NCI-H82 treated with DMSO at 0.1 percent for 48 hours (cell line): ENCODE data around the gene ESRRB.

ENCODE experiments used
- DNase-seq: peaks from one replicate; lab custom pipeline; 2025; ENCODE audit not compliant: unreplicated experiment; lab: John Stamatoyannopoulos, UW

The ESRRB gene

DNA sequence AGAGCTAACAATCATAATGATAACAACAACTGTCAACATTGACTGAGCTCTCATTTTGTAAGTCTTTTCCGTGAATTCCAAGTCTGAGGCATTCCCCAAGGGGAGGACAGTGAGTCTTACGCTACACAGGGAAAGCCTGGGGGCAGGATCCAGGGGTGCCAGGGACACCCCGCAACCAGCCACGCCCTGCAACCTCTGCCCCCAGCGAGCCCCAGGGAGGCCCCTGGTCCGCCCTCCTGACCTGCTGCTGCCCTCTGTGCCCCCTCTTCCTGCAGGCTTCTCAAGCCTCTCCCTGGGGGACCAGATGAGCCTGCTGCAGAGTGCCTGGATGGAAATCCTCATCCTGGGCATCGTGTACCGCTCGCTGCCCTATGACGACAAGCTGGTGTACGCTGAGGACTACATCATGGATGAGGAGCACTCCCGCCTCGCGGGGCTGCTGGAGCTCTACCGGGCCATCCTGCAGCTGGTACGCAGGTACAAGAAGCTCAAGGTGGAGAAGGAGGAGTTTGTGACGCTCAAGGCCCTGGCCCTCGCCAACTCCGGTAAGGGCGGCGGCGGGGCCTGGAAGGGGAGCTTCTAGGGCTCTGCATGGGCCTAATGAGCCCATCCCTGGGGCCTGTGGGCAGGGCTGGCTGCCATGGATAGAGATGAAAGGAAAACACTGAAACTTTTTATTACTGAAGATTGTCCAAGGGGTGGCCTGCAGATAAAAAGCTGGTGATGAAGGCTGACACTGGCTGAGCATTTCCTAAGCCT is 115.4 kb downstream of the ESRRB start:
- no peak for DNase-seq

DNA sequence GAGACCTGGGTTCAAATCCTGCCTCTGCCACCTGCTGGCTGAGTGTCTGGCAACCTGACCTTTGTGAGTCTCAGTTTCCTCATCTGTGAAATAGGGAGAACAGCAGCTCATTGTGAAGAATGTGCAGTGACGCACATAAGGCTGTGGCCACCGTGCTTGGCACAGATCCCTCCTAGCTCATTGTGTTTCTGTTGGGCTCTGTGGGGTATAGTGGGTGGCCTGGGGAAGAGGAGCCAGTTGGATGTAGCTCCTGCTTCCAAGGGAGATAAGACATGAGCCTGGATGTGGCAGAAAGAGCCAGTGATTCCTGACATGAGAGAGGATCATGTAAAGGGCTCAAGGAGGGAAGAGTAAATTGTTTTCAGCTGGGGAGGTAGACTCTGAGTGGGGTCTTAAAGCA is 120.0 kb downstream of the ESRRB start:
- no peak for DNase-seq

DNA sequence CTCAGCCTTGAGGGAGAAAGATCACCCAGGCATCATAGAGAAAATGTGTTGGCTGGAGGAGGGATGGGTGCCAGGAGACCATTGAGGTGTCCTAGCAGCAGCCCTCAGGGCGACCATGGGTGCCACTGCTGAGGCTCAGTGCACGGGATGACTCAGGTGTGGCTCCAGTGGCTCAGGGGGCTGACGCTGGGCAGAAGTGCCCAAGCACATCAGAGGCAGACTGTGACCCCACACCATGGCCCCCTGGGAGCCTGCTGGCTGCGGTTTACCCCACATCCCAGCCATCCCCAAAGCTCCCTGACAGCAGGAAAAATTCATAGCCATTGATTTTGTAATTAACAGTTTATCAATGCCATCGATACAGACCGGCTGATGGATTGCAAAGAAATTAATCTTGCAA is 120.7 kb downstream of the ESRRB start:
- no peak for DNase-seq

DNA sequence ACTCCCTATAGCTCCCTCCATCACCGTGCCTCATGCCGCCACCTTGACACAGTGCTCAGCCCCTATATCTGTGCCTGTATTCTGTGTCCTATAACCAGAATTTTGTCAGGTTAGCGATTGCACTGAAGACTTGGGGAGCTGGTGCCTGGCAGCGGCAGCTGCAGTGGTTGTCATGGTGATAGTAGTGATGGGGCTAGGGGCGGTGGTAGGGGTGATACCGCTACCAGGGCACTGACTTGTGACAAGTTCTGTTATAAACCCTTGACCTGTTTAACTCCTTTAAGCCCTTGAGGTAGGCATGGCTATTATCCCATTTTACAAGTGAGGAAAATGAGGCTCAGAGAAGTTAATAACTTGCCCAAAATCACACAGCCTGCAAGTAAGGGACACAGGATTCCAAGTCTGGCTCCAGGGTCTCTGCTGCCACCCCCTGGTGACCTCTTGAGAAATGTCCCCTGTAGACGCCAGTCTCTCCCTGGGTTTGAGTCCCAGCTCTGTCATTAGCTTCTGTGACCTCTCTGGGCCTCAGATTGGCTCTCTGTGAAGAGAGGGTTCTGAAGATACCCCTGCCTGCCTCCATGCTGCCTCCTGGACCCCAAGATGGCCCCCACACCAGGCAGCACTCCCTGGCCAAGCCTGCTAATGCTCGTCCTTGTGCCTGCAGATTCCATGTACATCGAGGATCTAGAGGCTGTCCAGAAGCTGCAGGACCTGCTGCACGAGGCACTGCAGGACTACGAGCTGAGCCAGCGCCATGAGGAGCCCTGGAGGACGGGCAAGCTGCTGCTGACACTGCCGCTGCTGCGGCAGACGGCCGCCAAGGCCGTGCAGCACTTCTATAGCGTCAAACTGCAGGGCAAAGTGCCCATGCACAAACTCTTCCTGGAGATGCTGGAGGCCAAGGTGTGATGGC is 121.9 kb downstream of the ESRRB start:
- no peak for DNase-seq

DNA sequence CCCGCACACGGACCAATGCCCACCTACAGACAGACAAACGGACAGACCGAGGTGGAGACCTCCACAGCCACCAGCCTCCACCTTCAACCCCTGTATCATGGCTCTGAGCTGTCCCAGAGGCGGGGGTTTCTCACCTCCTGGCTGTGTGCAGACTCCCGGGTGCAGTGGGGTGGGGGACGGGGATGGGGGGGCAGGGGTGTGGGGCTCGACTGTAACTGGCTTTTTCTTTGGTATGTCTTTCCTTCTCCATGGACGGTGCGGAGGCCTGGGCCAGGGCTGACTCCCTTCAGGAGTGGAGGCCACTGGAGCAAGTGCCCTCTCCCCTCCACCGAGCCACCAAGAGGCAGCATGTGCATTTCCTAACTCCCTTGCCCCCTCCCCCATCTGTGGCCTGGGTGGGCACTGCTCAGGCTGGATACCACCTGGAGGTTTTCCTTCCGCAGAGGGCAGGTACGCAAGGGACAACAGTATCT is 122.6 kb downstream of the ESRRB start:
- no peak for DNase-seq

DNA sequence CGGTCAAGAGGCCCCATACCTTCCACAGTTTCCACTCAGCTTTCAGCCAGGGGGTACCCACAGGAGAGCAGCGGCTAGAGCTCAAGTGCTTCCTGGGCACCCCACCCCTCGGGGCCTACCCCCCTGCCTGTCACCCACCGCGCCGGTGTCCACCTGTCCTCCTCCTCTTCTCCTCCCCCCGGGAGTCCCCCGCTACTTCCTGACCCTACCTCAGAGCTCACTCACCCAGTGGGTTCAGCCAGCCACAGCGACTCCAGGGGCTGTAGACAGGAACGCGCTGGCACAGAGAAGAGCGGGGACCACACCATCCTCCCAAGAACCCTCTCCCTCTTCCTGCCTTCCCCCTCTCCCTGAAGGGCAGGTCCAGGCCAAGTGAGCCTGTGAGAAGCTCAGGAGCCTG is 123.0 kb downstream of the ESRRB start:
- DNase-seq: no peak

DNA sequence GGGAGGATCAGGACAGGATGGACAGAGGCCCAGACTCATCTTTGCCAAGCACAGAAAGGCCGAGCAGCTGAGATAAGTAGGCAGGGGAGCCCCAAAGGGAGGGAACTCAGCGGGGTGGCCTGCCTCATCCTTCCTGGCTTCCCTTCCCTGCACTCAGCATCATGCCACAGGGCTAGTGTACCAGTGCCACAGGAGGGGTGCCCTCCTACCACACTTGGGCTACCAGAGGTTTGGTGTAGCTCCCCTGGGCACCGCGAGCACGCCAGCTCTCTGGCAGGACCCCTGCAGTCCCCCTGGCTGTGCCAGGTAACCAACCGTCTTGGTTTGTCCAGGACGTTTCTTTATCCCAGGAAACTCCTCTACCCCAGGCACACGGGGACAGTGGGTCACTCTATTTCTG is 123.5 kb downstream of the ESRRB start:
- DNase-seq: no peak

DNA sequence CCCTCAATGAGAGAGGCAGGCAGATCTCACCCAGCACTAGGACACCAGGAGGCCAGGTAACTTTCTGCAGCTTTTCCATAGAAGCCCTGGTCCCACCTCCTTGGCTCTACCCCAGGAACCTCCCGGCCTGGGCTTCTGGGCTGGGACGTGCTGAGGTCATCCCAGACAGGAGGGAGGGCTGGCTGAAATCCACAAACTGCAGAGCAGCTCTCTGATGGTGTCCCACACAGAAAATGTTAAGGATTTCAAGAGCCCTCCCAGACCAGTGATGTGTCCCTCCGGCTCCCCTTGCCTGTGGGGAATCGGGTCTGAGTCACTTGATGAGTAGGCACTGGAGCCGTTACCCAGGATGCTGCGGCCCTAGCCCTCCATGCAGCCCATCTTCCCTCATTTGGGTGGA is 124.1 kb downstream of the ESRRB start:
- no peak for DNase-seq

DNA sequence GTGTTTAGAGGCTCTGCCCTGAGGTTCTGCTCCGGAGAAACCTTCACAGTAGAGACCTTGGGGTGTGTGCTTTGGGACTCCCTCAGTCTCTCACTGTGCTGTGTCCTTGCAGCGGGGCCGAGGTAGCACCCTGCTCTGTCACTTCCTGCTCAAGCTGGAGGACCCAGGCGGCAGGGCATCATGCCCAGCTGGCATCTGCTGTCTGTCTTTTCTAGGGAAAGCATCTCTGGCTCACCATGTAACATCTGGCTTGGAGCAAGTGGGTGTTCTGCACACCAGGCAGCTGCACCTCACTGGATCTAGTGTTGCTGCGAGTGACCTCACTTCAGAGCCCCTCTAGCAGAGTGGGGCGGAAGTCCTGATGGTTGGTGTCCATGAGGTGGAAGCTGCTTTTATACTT is 124.5 kb downstream of the ESRRB start:
- no peak for DNase-seq

DNA sequence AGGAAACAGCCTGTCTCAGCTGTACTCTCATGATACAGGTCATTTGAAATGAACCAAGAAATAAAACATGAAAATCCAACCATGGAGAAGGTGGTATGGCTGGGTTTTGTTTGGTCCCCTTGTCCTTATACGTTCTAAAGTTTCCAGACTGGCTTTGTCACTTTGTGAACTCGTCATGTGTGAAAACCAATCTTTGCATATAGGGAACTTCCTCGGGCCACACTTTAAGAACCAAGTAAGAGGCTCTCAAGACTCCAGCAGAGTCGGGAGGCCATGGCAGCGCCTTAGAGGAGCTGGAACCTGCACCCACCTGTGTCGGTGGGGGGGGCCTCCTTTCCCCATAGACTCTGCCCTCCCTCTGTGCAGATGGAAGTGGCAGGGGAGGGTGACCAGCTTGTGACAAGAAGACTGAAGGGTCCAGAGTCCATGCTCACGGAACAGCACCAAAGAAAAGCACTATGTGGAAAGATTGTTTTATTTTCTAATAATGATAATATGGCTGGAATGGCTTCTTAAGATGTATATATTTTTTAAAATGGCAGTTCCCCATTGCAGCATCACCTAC is 125.3 kb downstream of the ESRRB start:
- DNase-seq: no peak

DNA sequence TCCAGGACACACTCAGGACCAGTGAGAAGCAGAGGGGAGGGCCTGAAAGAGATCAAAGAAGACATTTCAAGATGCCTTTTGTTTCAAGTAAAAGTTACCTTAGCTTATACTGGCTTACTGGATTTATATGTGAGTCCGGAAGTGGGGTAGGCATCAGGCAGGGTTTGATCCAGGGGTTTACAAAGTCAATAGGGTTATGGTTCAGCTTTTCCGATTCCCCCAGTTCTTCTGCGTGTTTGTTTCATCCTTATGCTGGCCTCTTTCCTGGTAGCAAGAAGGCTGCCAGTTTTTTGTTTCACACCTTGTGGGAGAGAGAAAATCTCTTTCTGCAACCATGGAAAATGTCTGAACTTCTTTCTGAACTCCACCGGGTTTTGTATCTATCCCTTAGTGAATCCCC is 126.3 kb downstream of the ESRRB start:
- no peak for DNase-seq

DNA sequence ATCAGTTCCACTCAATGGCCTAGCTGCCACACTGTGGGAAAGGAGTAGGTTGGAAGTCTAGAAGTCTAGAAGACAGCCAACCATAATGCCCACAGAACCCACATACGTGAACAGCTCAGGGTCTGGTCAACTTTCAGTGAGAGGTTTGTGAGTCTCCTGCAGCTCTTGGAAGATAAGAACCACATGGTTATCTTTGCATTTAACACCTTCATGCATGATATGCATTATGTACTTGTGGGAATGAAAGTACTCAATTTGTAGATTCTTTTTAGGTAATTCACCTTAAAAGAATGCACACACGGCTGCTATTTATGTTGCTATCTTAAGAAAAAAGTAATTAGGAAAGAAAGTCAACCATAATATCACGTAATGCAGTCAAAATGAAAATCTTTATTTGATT is 126.7 kb downstream of the ESRRB start:
- no peak for DNase-seq

DNA sequence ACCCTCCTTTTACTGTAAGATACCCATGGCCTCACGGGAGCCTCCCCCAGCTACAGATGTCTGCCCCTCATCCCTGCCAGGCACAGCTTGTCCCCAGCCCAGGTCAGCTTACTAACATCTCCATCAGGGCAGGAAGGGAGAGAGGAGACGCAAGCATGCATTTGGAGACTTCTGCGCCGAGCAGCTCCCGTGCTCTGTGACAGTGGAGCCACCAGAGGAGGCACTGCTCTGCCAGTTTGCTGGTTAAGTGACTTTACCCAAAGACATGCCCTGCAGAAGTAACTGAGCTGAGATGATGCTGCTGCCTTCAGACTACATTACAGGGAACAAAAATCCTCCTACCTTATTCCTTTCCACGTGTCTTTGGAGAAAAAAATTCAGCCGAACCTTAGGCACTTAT is 133.4 kb downstream of the ESRRB start:
- DNase-seq: no peak

DNA sequence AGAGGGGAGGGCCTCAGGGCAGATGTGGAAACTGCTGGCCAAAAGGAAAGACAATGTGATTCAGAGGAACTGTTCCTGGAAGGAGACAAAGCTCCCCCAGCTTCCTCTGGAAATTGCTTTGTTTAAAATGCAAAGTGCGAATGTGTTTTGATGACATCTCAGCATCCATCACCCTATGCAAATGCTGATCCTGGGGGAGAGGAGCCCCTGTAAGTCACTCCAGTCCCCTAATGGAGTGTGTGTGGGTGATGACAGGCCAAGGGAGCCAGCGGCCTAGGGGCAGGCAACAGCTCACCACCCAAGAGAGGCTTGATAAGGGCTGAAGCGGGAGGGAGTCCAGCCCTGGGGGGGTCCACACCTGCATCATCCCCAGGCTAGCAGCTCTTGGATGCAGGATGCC is 134.2 kb downstream of the ESRRB start:
- no peak for DNase-seq

DNA sequence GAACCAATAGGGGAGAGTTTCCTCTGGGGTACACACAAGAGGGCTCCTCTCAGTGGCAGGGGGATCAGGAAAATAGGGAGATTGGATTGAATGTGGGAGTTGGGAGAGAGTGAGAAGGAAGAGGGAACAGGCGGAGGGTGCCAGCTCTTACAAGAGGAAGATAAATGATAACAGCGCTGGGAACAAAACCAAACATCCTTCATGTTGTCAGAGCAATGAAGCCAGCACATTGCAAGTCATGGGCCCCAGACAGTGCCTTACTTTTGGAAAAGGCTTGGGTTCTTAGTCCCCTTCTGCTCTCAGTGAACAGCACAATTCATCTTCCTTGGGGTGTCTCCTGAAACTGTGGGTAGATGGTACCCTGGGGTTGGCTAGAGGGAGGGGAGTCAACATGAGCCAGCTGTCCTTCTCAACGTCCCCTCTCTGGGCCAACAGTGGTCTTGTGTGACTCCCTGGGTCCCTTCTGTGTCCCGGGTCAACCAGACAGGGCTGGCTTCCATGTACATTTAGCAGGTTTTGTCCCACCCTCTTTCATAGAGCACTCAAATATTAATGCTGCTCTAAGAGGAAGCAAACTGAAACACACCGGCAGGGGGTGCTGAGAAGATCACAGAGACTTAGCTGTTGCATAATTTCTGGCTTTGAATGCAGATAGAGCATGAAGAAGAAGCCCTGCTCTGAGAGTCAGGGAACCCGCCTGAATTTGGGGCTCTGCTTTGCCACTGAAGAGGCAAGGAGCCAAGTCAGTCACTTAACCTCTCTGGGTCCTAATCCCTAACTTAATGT is 138.5 kb downstream of the ESRRB start:
- DNase-seq: no peak

DNA sequence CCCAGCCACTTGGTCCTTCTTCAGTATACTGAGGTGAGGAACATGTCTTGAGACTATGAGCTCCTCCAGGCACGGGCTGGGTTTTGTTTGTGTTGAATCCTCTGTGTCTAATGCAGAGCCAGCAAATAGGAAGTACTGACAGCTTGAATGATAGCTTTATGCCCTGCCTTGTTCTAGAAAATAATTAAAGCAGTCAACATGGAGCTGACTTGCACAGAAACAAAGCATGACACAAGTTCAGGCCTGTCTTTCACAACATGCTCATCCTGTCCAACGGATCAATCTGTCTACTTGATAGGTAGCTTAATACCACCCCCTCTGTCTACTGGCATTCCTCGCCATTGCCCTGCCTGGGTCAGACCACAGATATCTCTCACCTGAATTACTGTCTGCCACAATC is 140.9 kb downstream of the ESRRB start:
- no peak for DNase-seq

DNA sequence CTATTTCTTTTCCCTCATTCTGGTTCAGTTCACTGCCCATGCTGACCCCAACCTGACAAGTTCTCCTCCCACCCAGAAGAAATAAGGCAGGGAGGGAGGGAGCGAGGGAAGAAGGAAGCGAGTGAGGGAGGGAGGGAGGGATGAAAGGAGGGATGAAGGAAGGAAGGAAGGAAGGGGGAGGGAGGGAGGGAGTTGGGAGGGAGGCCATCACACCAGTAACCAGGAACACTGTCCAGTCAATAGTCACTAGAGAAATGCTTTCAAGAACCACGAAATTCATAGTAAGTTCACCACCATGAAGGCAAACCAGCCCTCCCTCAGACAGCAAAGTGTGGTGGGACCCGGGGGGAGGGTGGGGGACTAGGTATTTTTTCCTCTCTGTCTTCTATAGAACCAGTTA is 142.4 kb downstream of the ESRRB start:
- no peak for DNase-seq

DNA sequence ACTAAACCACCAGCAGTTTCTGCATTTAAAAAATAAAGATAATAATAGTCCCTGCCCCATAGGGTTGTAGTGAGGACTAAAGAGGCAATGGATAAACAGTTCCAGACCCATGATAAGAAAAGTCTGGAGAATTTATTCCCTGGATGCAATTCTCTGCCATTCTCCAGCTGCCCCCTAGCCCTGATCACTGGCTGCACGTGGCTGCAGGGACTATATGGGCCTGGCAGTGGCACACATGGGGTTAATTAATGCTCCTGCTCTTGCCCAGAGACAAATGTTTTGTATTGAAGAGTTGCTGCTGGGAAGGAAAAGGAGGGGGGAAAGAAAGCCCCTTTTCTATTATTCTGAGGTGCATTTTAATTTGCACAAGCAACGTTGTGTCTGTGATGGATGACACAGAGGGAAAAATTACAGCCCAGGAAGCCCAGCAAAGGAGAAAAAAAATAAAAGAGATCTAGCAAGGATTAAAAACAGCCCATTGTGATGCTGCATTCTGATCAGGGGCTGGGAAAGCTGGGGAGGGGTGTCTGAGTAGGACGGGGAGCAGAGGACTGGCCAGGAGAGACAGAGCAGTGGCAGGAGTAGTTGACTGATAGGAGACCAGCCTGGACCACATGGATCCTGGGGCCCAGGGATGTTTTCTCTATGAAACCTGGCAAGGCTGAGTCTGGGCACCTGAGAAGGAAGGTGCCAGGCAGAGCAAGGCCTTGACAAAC is 149.3 kb downstream of the ESRRB start:
- no peak for DNase-seq

DNA sequence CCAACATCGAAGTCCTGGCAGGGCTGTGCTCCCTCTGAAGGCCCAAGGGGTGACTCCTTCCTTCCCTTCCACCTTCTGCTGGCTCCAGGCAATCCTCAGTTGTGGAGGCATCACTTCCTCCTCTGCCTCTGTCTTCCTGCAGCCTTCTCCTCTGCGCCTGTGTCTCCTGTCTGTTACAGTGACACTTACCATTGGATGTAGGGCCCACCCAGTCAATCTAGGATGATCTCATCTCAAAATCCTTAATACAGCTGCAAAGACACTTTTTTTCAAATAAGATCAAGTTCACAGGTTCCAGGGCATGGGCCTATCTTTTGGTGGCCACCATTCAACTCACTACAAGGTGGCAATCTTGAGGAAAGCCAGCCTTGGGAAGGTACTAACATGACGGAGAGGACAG is 155.1 kb downstream of the ESRRB start:
- DNase-seq: no peak

DNA sequence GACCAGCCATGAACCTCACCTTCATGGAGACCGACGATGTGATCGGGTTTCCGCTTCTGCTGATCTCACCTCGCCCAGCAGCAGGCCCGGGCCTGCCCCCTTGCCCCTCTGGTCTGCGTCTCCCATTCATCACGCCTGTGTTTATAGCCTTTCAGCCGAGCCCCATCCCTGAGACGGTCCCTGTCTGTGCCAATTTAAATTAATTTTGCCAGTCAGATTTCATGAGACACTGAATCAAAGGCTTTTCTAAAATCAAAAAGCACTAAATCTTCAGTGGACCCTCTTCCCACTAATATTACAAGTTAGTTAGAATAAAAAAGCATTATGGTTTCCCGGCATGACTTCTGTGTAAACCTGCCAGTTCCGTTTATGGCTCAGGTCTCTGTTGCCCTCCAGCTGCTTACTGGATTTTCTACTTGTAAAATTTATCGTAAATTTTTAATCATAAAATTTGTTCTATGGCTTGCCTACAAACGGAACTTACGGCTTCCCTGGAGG is 155.9 kb downstream of the ESRRB start:
- no peak for DNase-seq
